K562 (cell line): ENCODE results near the gene ATXN1. TPM values are rescaled to one million over a fixed set of nuclear protein-coding genes. Genes with fewer than 3 reads are reported as not detected.

Experiments
- E2F8 ChIP-seq: fragments of 450-650 bp; IDR thresholded peaks from 2 replicates; pipeline ENCODE4 v1.7.1; 2018; ENCODE audit warnings: mild to moderate bottlenecking, low read depth; ENCODE audit not compliant: partially characterized antibody
- EGR1 ChIP-seq: fragments of 450-650 bp; conservative IDR thresholded peaks from 2 replicates; pipeline ENCODE4 v1.6.1; 2017; ENCODE audit warnings: mild to moderate bottlenecking
- ELF4 ChIP-seq: fragments of 450-650 bp; formaldehyde crosslinking; IDR thresholded peaks from 2 replicates; pipeline ENCODE4 v1.4.0; 2022; ENCODE audit warnings: missing genetic modification characterization
- NRF1 ChIP-seq, 2 experiments: fragments of 450-650 bp; IDR thresholded peaks in 1 of 2; conservative IDR thresholded peaks in 1 of 2; 2 replicates each; pipeline ENCODE4 v1.6.1; 2014; ENCODE audit warnings: mild to moderate bottlenecking in 2 of 2
- PHF8 ChIP-seq: fragments of 200-600 bp; sonication (generic); IDR thresholded peaks from 2 replicates; pipeline ENCODE4 v1.6.1; 2012; ENCODE audit warnings: mixed run types, mild to moderate bottlenecking, inconsistent platforms, low read length, moderate library complexity, borderline replicate concordance
- POLR2AphosphoS2 ChIP-seq: IDR thresholded peaks from 2 replicates; pipeline ENCODE4 v1.6.1; 2012; ENCODE audit warnings: low read length, improper control_type of control experiment
- SP2 ChIP-seq: IDR thresholded peaks from 2 replicates; pipeline ENCODE4 v1.6.1; 2011; ENCODE audit warnings: mild to moderate bottlenecking, low read depth, low read length, moderate library complexity; ENCODE audit not compliant: poor library complexity, severe bottlenecking; ENCODE audit errors: extremely low read depth
- ZBTB26 ChIP-seq: fragments of 450-650 bp; formaldehyde crosslinking; IDR thresholded peaks from 2 replicates; pipeline ENCODE4 v1.4.0; 2022; ENCODE audit warnings: missing genetic modification characterization
- polyA plus RNA-seq, 8 experiments: library from polyadenylated mRNA; depleted of rRNA in 4 of 8; stranded (reverse) in 5 of 8; unstranded in 3 of 8; fragments of >200 nt; fragmentation: Nextera tagmentation in 2 of 8; fragmentation: Illumina TruSeq in 1 of 8; extraction: Ambion mirVana in 2 of 8; extraction: Trizol in 1 of 8; gene quantifications; 2 replicates each; pipeline versions ENCODE4 v1.2.1 to v1.2.3, GENCODE V29; 2011 to 2014; ENCODE audit warnings: inconsistent platforms in 1 of 8, missing spikeins in 1 of 8
- total RNA-seq, 7 experiments: library from RNA; depleted of rRNA in 6 of 7; stranded (reverse); fragments of >200 nt in 6 of 7; fragmentation: Illumina TruSeq in 2 of 7; extraction: Trizol in 2 of 7; gene quantifications; 2 replicates each; pipeline versions ENCODE4 v1.2.1 to v1.2.3, GENCODE V29; 2011 to 2021; ENCODE audit warnings: low replicate concordance in 1 of 7
- TF ChIP-seq, protein P1 (sequence below), 2 experiments: fragments of 450-650 bp; formaldehyde crosslinking in 1 of 2; IDR thresholded peaks; 2 replicates each; pipeline versions ENCODE4 v1.4.0 to v1.6.1; 2014 to 2020; ENCODE audit warnings: mild to moderate bottlenecking in 2 of 2, borderline replicate concordance in 1 of 2, low read depth in 1 of 2
- TF ChIP-seq, protein P2 (sequence below): sonication (generic); formaldehyde crosslinking; IDR thresholded peaks from 2 replicates; pipeline ENCODE4 v1.9.0; 2022; ENCODE audit warnings: mild to moderate bottlenecking, missing genetic modification reagents
- TF ChIP-seq, protein P3 (sequence below): fragments of 450-650 bp; conservative IDR thresholded peaks from 2 replicates; pipeline ENCODE4 v1.6.1; 2016; ENCODE audit warnings: missing genetic modification characterization, low read depth, mild to moderate bottlenecking, missing compliant biosample characterization, moderate library complexity

The ATXN1 gene
- total and polyA plus RNA-seq, 9 of the 15 experiments (the other 6 are each of a cell fraction or from before 2014, with no cell fraction given), result under 0.01 to 1.2 (median 0.58) TPM

- TF ChIP-seq, protein P1, sequence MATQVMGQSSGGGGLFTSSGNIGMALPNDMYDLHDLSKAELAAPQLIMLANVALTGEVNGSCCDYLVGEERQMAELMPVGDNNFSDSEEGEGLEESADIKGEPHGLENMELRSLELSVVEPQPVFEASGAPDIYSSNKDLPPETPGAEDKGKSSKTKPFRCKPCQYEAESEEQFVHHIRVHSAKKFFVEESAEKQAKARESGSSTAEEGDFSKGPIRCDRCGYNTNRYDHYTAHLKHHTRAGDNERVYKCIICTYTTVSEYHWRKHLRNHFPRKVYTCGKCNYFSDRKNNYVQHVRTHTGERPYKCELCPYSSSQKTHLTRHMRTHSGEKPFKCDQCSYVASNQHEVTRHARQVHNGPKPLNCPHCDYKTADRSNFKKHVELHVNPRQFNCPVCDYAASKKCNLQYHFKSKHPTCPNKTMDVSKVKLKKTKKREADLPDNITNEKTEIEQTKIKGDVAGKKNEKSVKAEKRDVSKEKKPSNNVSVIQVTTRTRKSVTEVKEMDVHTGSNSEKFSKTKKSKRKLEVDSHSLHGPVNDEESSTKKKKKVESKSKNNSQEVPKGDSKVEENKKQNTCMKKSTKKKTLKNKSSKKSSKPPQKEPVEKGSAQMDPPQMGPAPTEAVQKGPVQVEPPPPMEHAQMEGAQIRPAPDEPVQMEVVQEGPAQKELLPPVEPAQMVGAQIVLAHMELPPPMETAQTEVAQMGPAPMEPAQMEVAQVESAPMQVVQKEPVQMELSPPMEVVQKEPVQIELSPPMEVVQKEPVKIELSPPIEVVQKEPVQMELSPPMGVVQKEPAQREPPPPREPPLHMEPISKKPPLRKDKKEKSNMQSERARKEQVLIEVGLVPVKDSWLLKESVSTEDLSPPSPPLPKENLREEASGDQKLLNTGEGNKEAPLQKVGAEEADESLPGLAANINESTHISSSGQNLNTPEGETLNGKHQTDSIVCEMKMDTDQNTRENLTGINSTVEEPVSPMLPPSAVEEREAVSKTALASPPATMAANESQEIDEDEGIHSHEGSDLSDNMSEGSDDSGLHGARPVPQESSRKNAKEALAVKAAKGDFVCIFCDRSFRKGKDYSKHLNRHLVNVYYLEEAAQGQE (IDR thresholded peaks at IDR 0.05; ENCODE audit: borderline replicate concordance), result peak; percentile 29; the same call in 1 of the 2 replicates
- TF ChIP-seq, protein P1 (CRISPR knock-in tag; IDR thresholded peaks at IDR 0.05; ENCODE audit: low read depth), result peak; percentile 77
- TF ChIP-seq E2F8 (peak; percentile 20), ELF4 (CRISPR knock-in tag) (peak; percentile 80; the same call in 1 of the 2 replicates), PHF8 (peak; percentile 35; the same call in 1 of the 2 replicates), POLR2AphosphoS2 (peak; percentile 93; the same call in 1 of the 2 replicates), NRF1 (conservative IDR thresholded peaks at IDR 0.05 in 1 of 2, IDR thresholded peaks at IDR 0.05 in 1 of 2) (peak; percentile 71 to 75), EGR1 (peak; percentile 57), SP2 (no peak), ZBTB26 (CRISPR knock-in tag) (peak; percentile 86; the same call in 1 of the 2 replicates)
- TF ChIP-seq, protein P2, sequence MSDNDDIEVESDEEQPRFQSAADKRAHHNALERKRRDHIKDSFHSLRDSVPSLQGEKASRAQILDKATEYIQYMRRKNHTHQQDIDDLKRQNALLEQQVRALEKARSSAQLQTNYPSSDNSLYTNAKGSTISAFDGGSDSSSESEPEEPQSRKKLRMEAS (CRISPR knock-in tag), result peak; percentile 41; the same call in 1 of the 2 replicates
- TF ChIP-seq, protein P3, sequence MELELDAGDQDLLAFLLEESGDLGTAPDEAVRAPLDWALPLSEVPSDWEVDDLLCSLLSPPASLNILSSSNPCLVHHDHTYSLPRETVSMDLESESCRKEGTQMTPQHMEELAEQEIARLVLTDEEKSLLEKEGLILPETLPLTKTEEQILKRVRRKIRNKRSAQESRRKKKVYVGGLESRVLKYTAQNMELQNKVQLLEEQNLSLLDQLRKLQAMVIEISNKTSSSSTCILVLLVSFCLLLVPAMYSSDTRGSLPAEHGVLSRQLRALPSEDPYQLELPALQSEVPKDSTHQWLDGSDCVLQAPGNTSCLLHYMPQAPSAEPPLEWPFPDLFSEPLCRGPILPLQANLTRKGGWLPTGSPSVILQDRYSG, result no peak
Observed at GRCh38 chr6:16759646-16760515, 1.4 kb downstream of the ATXN1 start (continued).
